SIG-M5 (cell line): ENCODE measurements around the gene GSTM2.
"Not testable (repeated sequence)": the region's sequence is repeated elsewhere in the genome, so short reads cannot be mapped to it uniquely, and the experiment has no call there.

Experiments used
- DNase-seq: peaks from one replicate; lab custom pipeline; 2025; lab: John Stamatoyannopoulos, UW

Gene GSTM2

DNA sequence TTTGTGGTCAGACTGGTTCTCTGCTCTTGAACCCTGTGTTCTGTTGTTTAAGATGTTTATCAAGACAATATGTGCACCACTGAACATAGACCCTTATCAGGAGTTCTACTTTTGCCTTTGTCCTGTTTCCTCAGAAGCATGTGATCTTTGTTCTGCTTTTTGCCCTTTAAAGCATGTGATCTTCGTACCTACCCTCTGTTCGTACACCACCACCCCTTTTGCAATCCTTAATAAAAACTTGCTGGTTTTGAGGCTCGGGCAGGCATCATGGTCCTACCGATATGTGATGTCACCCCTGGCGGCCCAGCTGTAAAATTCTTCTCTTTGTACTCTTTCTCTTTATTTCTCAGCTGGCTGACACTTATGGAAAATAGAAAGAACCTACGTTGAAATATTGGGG is 16.9 kb downstream of the GSTM2 start:
- DNase-seq = not testable (repeated sequence)

DNA sequence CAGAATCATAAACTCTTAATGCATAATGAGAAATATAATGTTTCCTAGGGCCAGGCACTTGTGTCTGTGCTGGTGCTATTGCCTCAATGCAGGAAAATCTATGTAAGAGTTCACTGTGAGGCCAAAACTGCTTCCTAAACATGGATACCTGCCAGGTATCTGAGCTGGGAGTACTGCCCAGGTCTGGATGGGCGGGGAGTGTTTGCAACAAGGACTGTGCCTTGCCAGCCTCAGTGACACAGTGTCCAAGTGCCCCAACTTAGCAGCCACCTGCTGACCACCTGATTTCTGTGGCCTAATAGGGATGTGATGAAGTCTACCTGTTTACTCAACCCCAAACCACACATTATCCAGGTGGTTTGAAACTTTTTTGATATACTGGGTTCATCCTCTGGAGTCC is 17.5 kb downstream of the GSTM2 start:
- not testable (repeated sequence) for DNase-seq

GRCh38 chr1:109685890-109686289 is 18.0 kb downstream of the GSTM2 start:
- DNase-seq = not testable (repeated sequence)

- not testable (repeated sequence) for DNase-seq
Observed at GRCh38 chr1:109687109-109687508, 19.3 kb downstream of the GSTM2 start.

- no peak for DNase-seq
Observed at GRCh38 chr1:109687641-109688499, 20.0 kb downstream of the GSTM2 start, which contains the start of gene GSTM1. TSS of gene GSTM1 (plus strand) at chr1:109687817. CDS start at chr1:109687874, 57 bp downstream.

DNA sequence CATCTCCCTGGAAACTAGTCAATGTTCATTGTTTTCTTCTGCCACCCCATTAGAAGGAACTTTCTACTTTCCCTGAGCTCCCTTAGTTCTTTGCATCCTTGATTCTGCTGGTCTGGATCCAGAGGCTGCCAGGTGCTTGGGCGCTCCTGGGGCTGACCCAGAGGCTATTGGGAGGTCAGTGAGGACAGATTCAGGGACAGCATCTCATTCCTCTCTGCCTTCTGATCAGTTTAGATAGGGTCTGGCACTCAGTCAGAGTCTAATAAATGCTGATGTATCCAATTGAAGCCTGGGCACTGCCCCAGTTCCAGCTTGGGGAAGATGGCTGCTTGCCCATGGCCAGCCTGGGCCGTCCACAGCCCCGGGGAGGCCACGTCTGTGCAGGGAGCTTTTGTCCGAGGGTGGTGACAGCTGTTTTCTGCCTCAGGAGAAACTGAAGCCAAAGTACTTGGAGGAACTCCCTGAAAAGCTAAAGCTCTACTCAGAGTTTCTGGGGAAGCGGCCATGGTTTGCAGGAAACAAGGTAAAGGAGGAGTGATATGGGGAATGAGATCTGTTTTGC is 22.1 kb downstream of the GSTM2 start:
- no peak for DNase-seq

DNA sequence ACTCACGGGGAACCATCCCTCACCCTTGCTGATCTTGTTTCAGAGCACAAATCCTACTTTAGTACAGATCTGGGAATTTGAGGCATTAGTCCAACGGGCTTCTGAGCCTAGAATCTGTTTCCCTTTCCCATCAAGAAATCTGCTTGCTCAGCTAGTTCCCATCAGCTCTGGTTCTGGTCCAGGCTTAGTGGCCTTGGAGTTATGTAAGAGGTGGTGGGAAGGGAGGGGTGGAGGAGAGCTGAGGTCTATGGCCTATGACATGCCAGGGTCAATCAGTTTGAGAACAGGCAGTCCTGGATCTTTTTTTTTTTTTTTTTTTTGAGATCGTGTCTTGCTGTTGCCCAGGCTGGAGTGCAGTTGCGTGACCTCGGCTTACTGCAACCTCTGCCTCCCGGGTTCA is 23.9 kb downstream of the GSTM2 start:
- DNase-seq = no peak

- DNase-seq = not testable (repeated sequence)
Observed at GRCh38 chr1:109694400-109694799, 26.5 kb downstream of the GSTM2 start.

DNA sequence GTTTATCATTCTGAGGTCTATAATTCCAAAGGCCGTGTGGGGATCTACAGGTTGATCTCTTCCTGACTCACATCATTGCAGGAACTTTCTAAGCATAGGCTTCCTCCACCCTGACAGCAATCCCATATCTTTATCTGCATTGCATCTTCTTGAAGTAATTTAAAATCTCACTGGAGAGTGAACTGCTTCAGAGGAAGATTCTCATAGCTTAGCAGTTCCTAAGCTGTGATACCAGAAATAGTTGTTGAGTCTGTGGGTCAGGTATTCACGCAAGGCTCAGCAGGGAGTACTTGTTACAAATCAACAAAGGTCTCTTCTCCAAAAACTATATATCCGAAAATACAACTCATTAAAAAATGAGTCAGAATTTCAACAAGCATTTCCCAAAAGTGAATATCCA is 27.3 kb downstream of the GSTM2 start:
- DNase-seq = not testable (repeated sequence)

- DNase-seq = no peak
Observed at GRCh38 chr1:109697066-109697465, 29.2 kb downstream of the GSTM2 start.

DNA sequence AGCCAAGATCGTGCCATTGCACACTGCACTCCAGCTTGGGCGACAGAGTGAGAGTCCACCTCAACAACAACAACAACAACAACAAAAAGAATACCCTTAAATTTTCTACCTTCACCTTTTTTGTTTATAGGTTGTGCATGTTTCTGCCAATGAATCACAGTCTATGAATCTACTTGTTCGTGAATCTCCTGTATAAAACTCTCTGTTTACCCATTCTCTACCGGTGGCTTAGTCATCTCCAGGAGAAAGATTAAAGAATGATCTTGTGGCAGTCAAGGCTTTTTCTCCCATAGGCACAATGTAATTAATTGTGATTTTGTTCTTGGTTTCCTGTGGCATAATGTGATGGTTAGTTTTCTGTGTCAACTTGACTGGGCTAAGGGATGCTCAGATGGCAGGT is 30.0 kb downstream of the GSTM2 start:
- not testable (repeated sequence) for DNase-seq

DNA sequence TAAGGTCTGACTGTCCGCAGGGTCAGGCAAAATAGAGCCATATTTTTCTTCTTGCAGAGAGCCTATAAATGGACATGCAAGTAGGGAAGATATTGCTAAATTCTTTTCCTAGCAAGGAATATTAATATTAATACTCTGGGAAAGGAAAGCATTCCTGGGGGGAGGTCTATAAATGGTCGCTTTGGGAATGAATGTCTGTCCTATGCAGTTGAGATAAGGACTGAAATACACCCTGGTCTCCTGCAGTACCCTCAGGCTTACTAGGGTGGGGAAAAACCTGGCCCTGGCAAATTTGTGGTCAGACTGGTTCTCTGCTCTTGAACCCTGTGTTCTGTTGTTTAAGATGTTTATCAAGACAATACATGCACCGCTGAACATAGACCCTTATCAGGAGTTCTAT is 35.1 kb downstream of the GSTM2 start:
- DNase-seq = not testable (repeated sequence)

DNA sequence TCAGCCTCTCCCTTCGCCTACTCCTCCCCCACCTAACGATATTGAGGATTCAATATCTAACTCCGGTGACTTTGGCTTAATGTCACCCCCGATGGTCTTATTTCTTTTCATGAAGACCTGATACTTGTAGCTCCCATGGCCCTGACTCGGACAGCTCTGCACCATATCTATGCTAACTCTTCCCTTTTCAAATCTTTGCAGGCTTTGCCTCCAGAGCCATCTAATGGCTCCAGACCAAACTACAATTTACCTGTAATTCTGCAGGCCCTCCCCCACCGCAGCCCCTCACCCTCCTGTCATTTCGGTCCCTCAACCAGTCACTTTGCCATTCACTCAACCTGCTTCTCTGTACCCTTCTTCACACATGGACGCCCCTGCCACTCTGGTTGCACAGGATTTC is 36.3 kb downstream of the GSTM2 start:
- DNase-seq = no peak

- DNase-seq = no peak
Observed at GRCh38 chr1:109705411-109705810, 37.6 kb downstream of the GSTM2 start.

DNA sequence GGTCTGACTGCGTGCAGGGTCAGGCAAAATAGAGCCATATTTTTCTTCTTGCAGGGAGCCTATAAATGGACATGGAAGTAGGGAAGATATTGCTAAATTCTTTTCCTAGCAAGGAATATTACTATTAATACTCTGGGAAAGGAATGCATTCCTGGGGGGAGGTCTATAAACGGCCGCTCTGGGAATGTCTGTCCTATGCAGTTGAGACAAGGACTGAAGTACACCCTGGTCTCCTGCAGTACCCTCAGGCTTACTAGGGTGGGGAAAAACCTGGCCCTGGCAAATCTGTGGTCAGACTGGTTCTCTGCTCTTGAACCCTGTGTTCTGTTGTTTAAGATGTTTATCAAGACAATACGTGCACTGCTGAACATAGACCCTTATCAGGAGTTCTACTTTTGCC is 41.1 kb downstream of the GSTM2 start:
- not testable (repeated sequence) for DNase-seq

- not testable (repeated sequence) for DNase-seq
Observed at GRCh38 chr1:109709822-109710221, 42.0 kb downstream of the GSTM2 start.

DNA sequence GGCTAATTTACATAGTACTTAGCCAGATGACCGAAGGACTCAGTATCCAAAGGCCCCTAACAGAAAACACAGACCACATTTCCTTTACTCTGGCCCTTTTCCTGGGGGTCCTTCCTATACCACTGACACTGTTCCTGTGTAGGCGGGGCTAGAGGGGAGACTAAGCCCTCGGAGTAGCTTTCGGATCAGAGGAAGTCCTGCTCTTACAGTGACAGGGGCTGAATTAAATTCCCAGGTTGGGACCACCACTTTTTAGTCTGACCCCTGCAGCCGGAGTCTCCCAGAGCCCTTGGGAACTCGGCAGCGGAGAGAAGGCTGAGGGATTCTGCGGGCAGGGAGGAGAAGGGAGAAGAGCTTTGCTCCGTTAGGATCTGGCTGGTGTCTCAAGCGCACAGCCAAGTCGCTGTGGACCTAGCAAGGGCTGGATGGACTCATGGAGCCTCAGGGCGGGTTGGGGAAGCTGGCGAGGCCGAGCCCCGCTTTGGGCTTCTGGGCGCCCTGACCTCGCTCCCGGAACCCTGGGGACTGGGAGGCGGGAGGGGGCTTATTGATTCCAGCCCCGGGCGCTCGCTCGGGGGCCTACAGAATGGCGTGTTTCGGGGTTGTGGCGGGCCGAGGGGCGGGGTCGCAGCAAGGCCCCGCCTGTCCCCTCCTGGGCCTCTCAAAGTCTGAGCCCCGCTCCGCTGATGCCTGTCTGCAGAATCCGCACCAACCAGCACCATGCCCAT is 43.9 kb downstream of the GSTM2 start, which contains the start of gene GSTM5:
TSS of gene GSTM5 (plus strand) at position 659 of the 728 bp plus-strand sequence. CDS start at position 721, 62 bp downstream.
- not testable (repeated sequence) for DNase-seq

- DNase-seq = no peak
Observed at GRCh38 chr1:109712321-109712864, 44.5 kb downstream of the GSTM2 start.

DNA sequence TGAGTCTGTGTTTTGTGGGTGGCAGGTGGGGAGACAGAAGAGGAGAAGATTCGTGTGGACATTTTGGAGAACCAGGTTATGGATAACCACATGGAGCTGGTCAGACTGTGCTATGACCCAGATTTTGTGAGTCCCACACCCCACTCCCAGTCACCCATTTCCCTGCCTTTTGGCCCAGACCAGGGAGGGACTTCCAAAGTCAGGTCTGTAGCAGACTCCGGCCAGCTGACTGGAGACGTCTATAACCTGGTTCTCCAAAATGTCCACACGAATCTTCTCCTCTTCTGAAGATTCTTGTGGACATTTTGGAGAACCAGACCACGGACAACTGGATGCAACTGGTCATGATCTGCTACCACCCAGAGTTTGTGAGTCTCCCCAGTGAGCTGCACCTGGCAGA is 45.8 kb downstream of the GSTM2 start:
- no peak for DNase-seq

DNA sequence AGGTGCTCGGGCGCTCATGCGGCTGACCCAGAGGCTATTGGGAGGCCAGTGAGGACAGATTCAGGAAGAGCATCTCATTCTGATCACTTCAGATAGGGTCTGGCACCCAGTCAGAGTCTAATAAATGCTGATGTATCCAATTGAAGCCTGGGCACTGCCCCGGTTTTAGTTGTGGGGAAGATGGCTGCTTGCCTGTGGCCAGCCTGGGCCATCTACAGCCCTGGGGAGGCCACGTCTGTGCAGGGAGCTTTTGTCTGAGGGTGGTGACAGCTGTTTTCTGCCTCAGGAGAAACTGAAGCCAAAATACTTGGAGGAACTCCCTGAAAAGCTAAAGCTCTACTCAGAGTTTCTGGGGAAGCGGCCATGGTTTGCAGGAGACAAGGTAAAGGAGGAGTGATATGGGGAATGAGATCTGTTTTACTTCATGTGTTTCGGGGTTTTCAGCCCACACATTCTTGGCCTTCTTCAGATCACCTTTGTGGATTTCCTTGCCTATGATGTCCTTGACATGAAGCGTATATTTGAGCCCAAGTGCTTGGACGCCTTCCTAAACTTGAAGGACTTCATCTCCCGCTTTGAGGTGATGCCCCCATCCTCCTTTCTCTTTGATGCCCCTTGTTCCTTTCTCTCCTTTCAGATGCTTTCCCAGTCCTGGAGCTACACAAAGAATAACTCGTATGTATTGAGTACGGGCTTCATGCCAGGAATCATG is 47.0 kb downstream of the GSTM2 start:
- no peak for DNase-seq

DNA sequence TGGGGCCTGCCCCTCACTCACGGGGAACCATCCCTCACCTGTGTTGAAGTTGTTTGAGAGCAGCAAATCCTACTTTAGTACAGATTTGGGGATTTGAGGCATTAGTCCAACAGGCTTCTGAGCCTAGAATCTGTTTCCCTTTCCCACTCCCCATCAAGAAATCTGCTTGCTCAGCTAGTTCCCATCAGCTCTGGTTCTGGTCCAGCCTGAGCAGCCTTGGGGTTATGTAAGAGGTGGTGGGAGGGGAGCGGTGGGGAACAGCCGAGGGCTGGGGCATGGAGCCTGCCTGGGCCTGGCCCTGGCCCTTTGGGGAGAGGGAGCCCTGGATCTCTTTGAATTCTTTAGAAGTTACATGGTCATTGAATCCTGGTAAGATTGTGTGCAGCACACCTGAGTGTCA is 48.3 kb downstream of the GSTM2 start:
- DNase-seq = no peak
